K562 (cell line): ENCODE data around the gene MALAT1. TPM values are rescaled to one million over a fixed set of nuclear protein-coding genes. Genes with fewer than 3 reads are reported as not detected.

Experiments
- BMI1 ChIP-seq: fragments of 150-350 bp; IDR thresholded peaks from 2 replicates; pipeline ENCODE4 v1.6.1; 2014; ENCODE audit warnings: low read length
- CHD4 ChIP-seq: fragments of 200-600 bp; sonication (generic); IDR thresholded peaks from 3 replicates; pipeline ENCODE4 v1.6.1; 2012; ENCODE audit warnings: low read depth, mild to moderate bottlenecking, mixed read lengths, low read length, inconsistent platforms; ENCODE audit not compliant: insufficient read depth, insufficient replicate concordance, poor library complexity, severe bottlenecking
- GTF2E2 ChIP-seq: fragments of 200-800 bp; sonication (Bioruptor generic); IDR thresholded peaks from 2 replicates; pipeline ENCODE4 v1.6.1; 2016; ENCODE audit warnings: missing genetic modification characterization, missing compliant biosample characterization
- HDAC3 ChIP-seq: fragments of 450-650 bp; IDR thresholded peaks from 2 replicates; pipeline ENCODE4 v1.6.1; 2018; ENCODE audit warnings: borderline replicate concordance, mild to moderate bottlenecking, moderate library complexity; ENCODE audit not compliant: partially characterized antibody
- KLF16 ChIP-seq: IDR thresholded peaks from 2 replicates; pipeline ENCODE4 v1.6.1; 2016; ENCODE audit warnings: antibody characterized with exemption
- NFIC ChIP-seq: fragments of 450-650 bp; IDR thresholded peaks from 2 replicates; pipeline ENCODE4 v1.6.1; 2017; ENCODE audit warnings: mild to moderate bottlenecking, inconsistent platforms
- NUFIP1 ChIP-seq: fragments of 450-650 bp; IDR thresholded peaks from 2 replicates; pipeline ENCODE4 v1.6.1; 2018; ENCODE audit not compliant: partially characterized antibody
- OTX1 ChIP-seq: fragments of 450-650 bp; formaldehyde crosslinking; IDR thresholded peaks from 2 replicates; pipeline ENCODE4 v1.4.0; 2022; ENCODE audit warnings: mild to moderate bottlenecking
- PCBP1 ChIP-seq: fragments of 200-400 bp; formaldehyde crosslinking; IDR thresholded peaks from 2 replicates; pipeline ENCODE4 v1.6.1; 2018; ENCODE audit warnings: mild to moderate bottlenecking, low read depth, low read length; ENCODE audit not compliant: poor library complexity, severe bottlenecking
- POLR2AphosphoS5 ChIP-seq: IDR thresholded peaks from 2 replicates; pipeline ENCODE4 v1.6.1; 2011; ENCODE audit warnings: mild to moderate bottlenecking, low read depth, low read length, moderate library complexity; ENCODE audit not compliant: control insufficient read depth, insufficient read depth
- RB1 ChIP-seq: fragments of 450-650 bp; IDR thresholded peaks from 2 replicates; pipeline ENCODE4 v1.6.1; 2017; ENCODE audit warnings: low read depth, mild to moderate bottlenecking
- RBM22 ChIP-seq: fragments of 200-400 bp; formaldehyde crosslinking; IDR thresholded peaks from 2 replicates; pipeline ENCODE4 v1.6.1; 2018; ENCODE audit warnings: low read length, low read depth; ENCODE audit not compliant: poor library complexity, severe bottlenecking
- SMARCA5 ChIP-seq: fragments of 450-650 bp; IDR thresholded peaks from 2 replicates; pipeline ENCODE4 v1.6.1; 2016
- TARDBP ChIP-seq: fragments of 450-650 bp; IDR thresholded peaks from 2 replicates; pipeline ENCODE4 v1.6.1; 2016
- TGIF2 ChIP-seq: sonication (generic); formaldehyde crosslinking; IDR thresholded peaks from 2 replicates; pipeline ENCODE4 v1.8.1; 2022; ENCODE audit warnings: mild to moderate bottlenecking, missing genetic modification reagents, moderate library complexity
- ZKSCAN8 ChIP-seq: fragments of 200-800 bp; sonication (Bioruptor generic); IDR thresholded peaks from 2 replicates; pipeline ENCODE4 v1.6.1; 2016; ENCODE audit warnings: missing genetic modification characterization, missing compliant biosample characterization
- ZNF253 ChIP-seq: fragments of 250-450 bp; sonication (Bioruptor Pico); conservative IDR thresholded peaks from 2 replicates; pipeline ENCODE4 v1.6.1; 2021; ENCODE audit warnings: mild to moderate bottlenecking
- ZNF263 ChIP-seq: sonication (generic); formaldehyde crosslinking; IDR thresholded peaks from 2 replicates; pipeline ENCODE4 v1.8.0; 2022; ENCODE audit warnings: mild to moderate bottlenecking, missing genetic modification reagents, borderline replicate concordance
- ZNF316 ChIP-seq: fragments of 450-650 bp; IDR thresholded peaks from 2 replicates; pipeline ENCODE4 v1.6.1; 2016
- ZNF551 ChIP-seq: fragments of 250-450 bp; sonication (Bioruptor Pico); IDR thresholded peaks from 2 replicates; pipeline ENCODE4 v1.5.0; 2021; ENCODE audit warnings: mild to moderate bottlenecking, moderate library complexity
- ZNF668 ChIP-seq: fragments of 250-450 bp; sonication (Bioruptor Pico); IDR thresholded peaks from 2 replicates; pipeline ENCODE4 v1.8.0; 2022; ENCODE audit warnings: mild to moderate bottlenecking, inconsistent platforms
- polyA plus RNA-seq, 8 experiments: library from polyadenylated mRNA; depleted of rRNA in 4 of 8; stranded (reverse) in 5 of 8; unstranded in 3 of 8; fragments of >200 nt; fragmentation: Nextera tagmentation in 2 of 8; fragmentation: Illumina TruSeq in 1 of 8; extraction: Ambion mirVana in 2 of 8; extraction: Trizol in 1 of 8; gene quantifications; 2 replicates each; pipeline versions ENCODE4 v1.2.1 to v1.2.3, GENCODE V29; 2011 to 2014; ENCODE audit warnings: inconsistent platforms in 1 of 8, missing spikeins in 1 of 8
- total RNA-seq, 7 experiments: library from RNA; depleted of rRNA in 6 of 7; stranded (reverse); fragments of >200 nt in 6 of 7; fragmentation: Illumina TruSeq in 2 of 7; extraction: Trizol in 2 of 7; gene quantifications; 2 replicates each; pipeline versions ENCODE4 v1.2.1 to v1.2.3, GENCODE V29; 2011 to 2021; ENCODE audit warnings: low replicate concordance in 1 of 7
- TF ChIP-seq, protein P1 (sequence below): fragments of 250-450 bp; sonication (Bioruptor Pico); IDR thresholded peaks from 2 replicates; pipeline ENCODE4 v1.9.0; 2021; ENCODE audit warnings: mild to moderate bottlenecking, inconsistent platforms
- TF ChIP-seq, protein P2 (sequence below): fragments of 450-650 bp; formaldehyde crosslinking; IDR thresholded peaks from 2 replicates; pipeline ENCODE4 v1.4.0; 2020; ENCODE audit warnings: mild to moderate bottlenecking, moderate library complexity
- TF ChIP-seq, protein P3 (sequence below): fragments of 250-450 bp; sonication (Bioruptor Pico); IDR thresholded peaks from 2 replicates; pipeline ENCODE4 v1.4.0; 2020; ENCODE audit warnings: mild to moderate bottlenecking, moderate library complexity

The MALAT1 gene
- total and polyA plus RNA-seq, 9 of the 15 experiments (the other 6 are each of a cell fraction or from before 2014, with no cell fraction given) = 363 to 8,715 (median 2,351) TPM

DNA sequence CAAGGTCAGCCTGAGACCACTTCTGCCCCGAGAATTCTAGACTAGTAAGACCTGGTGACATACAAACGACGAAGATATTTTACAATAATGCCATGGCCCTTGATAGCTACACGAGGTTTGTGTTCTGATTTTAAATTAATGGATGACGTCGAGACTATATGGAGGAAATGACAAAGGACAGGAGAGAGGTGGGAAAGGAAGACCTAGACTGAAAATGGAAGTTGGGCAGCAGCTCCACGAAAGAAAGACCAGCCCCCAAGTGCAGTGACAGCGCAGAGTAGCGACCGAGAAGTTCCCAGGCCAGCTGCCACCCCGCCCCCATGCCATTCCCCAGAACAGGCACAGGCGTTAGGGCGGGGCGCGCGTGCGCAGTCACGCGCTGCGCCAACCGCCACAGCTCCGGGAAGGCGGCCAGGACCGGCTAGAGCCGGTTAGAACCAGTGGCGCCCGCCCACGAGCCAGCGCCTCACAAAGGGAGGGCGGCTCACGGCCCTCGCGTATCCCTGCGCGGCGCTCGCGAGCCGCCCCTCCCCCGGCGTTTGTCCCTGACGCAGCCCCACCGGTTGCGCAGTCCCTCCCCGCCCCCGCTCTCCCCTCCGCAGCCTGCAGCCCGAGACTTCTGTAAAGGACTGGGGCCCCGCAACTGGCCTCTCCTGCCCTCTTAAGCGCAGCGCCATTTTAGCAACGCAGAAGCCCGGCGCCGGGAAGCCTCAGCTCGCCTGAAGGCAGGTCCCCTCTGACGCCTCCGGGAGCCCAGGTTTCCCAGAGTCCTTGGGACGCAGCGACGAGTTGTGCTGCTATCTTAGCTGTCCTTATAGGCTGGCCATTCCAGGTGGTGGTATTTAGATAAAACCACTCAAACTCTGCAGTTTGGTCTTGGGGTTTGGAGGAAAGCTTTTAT, 1.5 kb upstream of the MALAT1 start (continued):
- no peak; the same call in 1 of the 2 replicates for TF ChIP-seq ZNF253 (CRISPR knock-in tag)
- peak; percentile 68; the same call in 1 of the 2 replicates for TF ChIP-seq POLR2AphosphoS5
- TF ChIP-seq, protein P1, sequence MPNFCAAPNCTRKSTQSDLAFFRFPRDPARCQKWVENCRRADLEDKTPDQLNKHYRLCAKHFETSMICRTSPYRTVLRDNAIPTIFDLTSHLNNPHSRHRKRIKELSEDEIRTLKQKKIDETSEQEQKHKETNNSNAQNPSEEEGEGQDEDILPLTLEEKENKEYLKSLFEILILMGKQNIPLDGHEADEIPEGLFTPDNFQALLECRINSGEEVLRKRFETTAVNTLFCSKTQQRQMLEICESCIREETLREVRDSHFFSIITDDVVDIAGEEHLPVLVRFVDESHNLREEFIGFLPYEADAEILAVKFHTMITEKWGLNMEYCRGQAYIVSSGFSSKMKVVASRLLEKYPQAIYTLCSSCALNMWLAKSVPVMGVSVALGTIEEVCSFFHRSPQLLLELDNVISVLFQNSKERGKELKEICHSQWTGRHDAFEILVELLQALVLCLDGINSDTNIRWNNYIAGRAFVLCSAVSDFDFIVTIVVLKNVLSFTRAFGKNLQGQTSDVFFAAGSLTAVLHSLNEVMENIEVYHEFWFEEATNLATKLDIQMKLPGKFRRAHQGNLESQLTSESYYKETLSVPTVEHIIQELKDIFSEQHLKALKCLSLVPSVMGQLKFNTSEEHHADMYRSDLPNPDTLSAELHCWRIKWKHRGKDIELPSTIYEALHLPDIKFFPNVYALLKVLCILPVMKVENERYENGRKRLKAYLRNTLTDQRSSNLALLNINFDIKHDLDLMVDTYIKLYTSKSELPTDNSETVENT (CRISPR knock-in tag) = peak; percentile 94
- TF ChIP-seq ZNF316 = no peak; the same call in 1 of the 2 replicates
- TF ChIP-seq SMARCA5 = no peak
- TF ChIP-seq GTF2E2 = no peak
- TF ChIP-seq NUFIP1 = no peak
- TF ChIP-seq TARDBP = no peak
- TF ChIP-seq TGIF2 = no peak
- TF ChIP-seq PCBP1 = peak; percentile 96
- TF ChIP-seq KLF16 = peak; percentile 100
- TF ChIP-seq ZNF668 (CRISPR knock-in tag) = no peak
- TF ChIP-seq ZNF263 (CRISPR knock-in tag) = no peak
- TF ChIP-seq CHD4 = no peak
- TF ChIP-seq NFIC = peak; percentile 83
- TF ChIP-seq OTX1 (CRISPR knock-in tag) = 0 out of 2 replicates have a peak, but pooled peaks have one; percentile 47
- TF ChIP-seq RBM22 = peak; percentile 37
- TF ChIP-seq, protein P2, sequence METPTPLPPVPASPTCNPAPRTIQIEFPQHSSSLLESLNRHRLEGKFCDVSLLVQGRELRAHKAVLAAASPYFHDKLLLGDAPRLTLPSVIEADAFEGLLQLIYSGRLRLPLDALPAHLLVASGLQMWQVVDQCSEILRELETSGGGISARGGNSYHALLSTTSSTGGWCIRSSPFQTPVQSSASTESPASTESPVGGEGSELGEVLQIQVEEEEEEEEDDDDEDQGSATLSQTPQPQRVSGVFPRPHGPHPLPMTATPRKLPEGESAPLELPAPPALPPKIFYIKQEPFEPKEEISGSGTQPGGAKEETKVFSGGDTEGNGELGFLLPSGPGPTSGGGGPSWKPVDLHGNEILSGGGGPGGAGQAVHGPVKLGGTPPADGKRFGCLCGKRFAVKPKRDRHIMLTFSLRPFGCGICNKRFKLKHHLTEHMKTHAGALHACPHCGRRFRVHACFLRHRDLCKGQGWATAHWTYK (CRISPR knock-in tag) = no peak
- TF ChIP-seq, protein P3, sequence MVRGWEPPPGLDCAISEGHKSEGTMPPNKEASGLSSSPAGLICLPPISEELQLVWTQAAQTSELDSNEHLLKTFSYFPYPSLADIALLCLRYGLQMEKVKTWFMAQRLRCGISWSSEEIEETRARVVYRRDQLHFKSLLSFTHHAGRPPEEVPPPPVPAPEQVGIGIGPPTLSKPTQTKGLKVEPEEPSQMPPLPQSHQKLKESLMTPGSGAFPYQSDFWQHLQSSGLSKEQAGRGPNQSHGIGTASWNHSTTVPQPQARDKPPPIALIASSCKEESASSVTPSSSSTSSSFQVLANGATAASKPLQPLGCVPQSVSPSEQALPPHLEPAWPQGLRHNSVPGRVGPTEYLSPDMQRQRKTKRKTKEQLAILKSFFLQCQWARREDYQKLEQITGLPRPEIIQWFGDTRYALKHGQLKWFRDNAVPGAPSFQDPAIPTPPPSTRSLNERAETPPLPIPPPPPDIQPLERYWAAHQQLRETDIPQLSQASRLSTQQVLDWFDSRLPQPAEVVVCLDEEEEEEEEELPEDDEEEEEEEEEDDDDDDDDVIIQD = no peak
- no peak for TF ChIP-seq ZKSCAN8
- TF ChIP-seq HDAC3 = peak; percentile 27
- no peak for TF ChIP-seq ZNF551 (CRISPR knock-in tag)
- TF ChIP-seq BMI1 = no peak
- no peak for TF ChIP-seq RB1
